ENCODE results near the gene LGR6. TPM values are rescaled to one million over a fixed set of nuclear protein-coding genes. Genes with fewer than 3 reads are reported as not detected.

The LGR6 gene
- total and polyA plus RNA-seq, 2 experiments from 2014 or later = 0.66 to 0.89 TPM

DNA sequence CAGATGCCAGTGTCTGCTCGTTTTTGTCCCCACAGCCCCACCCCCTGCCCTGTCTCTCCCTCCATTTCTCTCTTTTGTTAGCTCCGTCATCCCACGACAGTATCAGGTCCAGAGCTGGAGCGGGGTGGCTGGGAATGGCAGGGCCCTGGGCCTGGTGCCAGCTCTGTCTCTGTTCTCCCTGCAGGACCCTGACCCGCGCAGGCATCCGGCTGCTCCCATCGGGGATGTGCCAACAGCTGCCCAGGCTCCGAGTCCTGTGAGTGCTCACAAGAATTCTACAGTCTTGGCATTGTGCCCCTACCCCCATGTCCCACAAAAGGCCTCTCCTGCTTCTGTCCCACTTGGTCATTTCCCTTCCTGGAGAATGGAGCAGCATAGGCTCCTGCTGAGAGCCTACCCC is 110.8 kb downstream of the LGR6 start:
- Histone ChIP-seq H3K4me2 (no peak overlapping the region), H3K27ac (ENCODE audit: low read depth) (no peak overlapping the region), H2AFZ (no peak overlapping the region), H3K9me2 (ENCODE audit: insufficient read depth) (no peaks in the 10 kb centered on the region), H3K36me3 (ENCODE audit: insufficient read depth) (no peaks in the 10 kb centered on the region), H3K79me2 (replicated peaks; ENCODE audit: insufficient read depth) (no peaks in the 10 kb centered on the region), H3F3A (replicated peaks; ENCODE audit: low read depth) (no peaks in the 10 kb centered on the region), H4K20me1 (replicated peaks; ENCODE audit: insufficient read depth) (no peaks in the 10 kb centered on the region), H3K4me3 (no peak overlapping the region), H3K4me1 (ENCODE audit: insufficient read depth) (no peaks in the 10 kb centered on the region), H3K27me3 (ENCODE audit: insufficient read depth) (no peaks in the 10 kb centered on the region)
- TF ChIP-seq, protein P1, sequence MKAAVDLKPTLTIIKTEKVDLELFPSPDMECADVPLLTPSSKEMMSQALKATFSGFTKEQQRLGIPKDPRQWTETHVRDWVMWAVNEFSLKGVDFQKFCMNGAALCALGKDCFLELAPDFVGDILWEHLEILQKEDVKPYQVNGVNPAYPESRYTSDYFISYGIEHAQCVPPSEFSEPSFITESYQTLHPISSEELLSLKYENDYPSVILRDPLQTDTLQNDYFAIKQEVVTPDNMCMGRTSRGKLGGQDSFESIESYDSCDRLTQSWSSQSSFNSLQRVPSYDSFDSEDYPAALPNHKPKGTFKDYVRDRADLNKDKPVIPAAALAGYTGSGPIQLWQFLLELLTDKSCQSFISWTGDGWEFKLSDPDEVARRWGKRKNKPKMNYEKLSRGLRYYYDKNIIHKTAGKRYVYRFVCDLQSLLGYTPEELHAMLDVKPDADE (IDR thresholded peaks at IDR 0.05) = no peak
- no peak for TF ChIP-seq EZH2phosphoT487 (IDR thresholded peaks at IDR 0.05; ENCODE audit: unreplicated experiment)
- TF ChIP-seq, protein P2, sequence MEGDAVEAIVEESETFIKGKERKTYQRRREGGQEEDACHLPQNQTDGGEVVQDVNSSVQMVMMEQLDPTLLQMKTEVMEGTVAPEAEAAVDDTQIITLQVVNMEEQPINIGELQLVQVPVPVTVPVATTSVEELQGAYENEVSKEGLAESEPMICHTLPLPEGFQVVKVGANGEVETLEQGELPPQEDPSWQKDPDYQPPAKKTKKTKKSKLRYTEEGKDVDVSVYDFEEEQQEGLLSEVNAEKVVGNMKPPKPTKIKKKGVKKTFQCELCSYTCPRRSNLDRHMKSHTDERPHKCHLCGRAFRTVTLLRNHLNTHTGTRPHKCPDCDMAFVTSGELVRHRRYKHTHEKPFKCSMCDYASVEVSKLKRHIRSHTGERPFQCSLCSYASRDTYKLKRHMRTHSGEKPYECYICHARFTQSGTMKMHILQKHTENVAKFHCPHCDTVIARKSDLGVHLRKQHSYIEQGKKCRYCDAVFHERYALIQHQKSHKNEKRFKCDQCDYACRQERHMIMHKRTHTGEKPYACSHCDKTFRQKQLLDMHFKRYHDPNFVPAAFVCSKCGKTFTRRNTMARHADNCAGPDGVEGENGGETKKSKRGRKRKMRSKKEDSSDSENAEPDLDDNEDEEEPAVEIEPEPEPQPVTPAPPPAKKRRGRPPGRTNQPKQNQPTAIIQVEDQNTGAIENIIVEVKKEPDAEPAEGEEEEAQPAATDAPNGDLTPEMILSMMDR (conservative IDR thresholded peaks at IDR 0.05; ENCODE audit: low read depth in 2 of 2) = no peak
- DNase-seq (ENCODE audit: low spot score) = no peak
- peaks cover 2% of the 10 kb centered on the region; the same call in 2 of the 3 replicates for H3K4me1 Mint-ChIP-seq
- peaks cover 19% of the 10 kb centered on the region for H3K27me3 Mint-ChIP-seq (ENCODE audit: insufficient read depth, low read depth, poor library complexity)
- H3K27ac Mint-ChIP-seq = no peak overlapping the region
- H3K9me3 Mint-ChIP-seq = no peaks in the 10 kb centered on the region
- H3K36me3 Mint-ChIP-seq (ENCODE audit: low read depth) = no peaks in the 10 kb centered on the region
- ATAC-seq = no peak
- H3K4me3 Mint-ChIP-seq = no peak overlapping the region

DNA sequence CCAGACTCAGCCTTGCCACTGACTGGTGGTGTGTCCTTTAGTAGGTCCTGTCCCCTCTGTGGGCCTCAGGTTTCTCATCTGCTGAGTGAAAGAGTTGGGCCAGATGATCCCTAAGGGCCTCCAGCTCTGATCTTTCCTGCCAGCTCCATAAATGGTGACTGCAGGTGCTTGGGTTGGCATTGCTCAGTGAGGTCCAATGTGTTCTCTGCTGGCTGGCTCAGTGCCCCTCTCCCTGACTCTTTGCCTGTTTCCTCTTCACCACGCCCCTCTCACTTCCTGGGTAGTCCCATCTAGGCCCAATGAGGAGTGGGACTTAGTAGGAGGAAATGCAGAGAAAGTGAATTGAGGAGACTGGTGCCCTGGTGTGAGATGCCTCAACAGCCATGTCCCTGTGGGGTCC is 111.6 kb downstream of the LGR6 start:
- no peak for ATAC-seq
- no peak overlapping the region for H3K4me3 Mint-ChIP-seq
- no peaks in the 10 kb centered on the region for H3K36me3 Mint-ChIP-seq (ENCODE audit: low read depth)
- TF ChIP-seq POLR2AphosphoS5 (IDR thresholded peaks at IDR 0.05; ENCODE audit: low read depth) (no peak), CREB1 (CRISPR knock-in tag; IDR thresholded peaks at IDR 0.05; ENCODE audit: low read depth) (no peak), EZH2phosphoT487 (IDR thresholded peaks at IDR 0.05; ENCODE audit: unreplicated experiment) (no peak), ZNF114 (CRISPR knock-in tag; IDR thresholded peaks at IDR 0.05) (no peak), EZH2 (IDR thresholded peaks at IDR 0.05; ENCODE audit: low read depth, unreplicated experiment) (no peak)
- TF ChIP-seq, protein P1 (IDR thresholded peaks at IDR 0.05) = no peak
- TF ChIP-seq, protein P3, sequence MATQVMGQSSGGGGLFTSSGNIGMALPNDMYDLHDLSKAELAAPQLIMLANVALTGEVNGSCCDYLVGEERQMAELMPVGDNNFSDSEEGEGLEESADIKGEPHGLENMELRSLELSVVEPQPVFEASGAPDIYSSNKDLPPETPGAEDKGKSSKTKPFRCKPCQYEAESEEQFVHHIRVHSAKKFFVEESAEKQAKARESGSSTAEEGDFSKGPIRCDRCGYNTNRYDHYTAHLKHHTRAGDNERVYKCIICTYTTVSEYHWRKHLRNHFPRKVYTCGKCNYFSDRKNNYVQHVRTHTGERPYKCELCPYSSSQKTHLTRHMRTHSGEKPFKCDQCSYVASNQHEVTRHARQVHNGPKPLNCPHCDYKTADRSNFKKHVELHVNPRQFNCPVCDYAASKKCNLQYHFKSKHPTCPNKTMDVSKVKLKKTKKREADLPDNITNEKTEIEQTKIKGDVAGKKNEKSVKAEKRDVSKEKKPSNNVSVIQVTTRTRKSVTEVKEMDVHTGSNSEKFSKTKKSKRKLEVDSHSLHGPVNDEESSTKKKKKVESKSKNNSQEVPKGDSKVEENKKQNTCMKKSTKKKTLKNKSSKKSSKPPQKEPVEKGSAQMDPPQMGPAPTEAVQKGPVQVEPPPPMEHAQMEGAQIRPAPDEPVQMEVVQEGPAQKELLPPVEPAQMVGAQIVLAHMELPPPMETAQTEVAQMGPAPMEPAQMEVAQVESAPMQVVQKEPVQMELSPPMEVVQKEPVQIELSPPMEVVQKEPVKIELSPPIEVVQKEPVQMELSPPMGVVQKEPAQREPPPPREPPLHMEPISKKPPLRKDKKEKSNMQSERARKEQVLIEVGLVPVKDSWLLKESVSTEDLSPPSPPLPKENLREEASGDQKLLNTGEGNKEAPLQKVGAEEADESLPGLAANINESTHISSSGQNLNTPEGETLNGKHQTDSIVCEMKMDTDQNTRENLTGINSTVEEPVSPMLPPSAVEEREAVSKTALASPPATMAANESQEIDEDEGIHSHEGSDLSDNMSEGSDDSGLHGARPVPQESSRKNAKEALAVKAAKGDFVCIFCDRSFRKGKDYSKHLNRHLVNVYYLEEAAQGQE (IDR thresholded peaks at IDR 0.05; ENCODE audit: unreplicated experiment) = no peak

More for the DNA sequence above, 111.6 kb downstream of the LGR6 start:
- no peaks in the 10 kb centered on the region for H3F3A ChIP-seq (replicated peaks; ENCODE audit: low read depth)
- no peaks in the 10 kb centered on the region for H3K27me3 ChIP-seq (ENCODE audit: insufficient read depth)
- H3K27me3 Mint-ChIP-seq (ENCODE audit: insufficient read depth, low read depth, poor library complexity) = peaks cover 22% of the 10 kb centered on the region
- H3K4me3 ChIP-seq = no peak overlapping the region
- H3K4me1 ChIP-seq (ENCODE audit: insufficient read depth) = no peaks in the 10 kb centered on the region
- H3K9me3 Mint-ChIP-seq = no peaks in the 10 kb centered on the region
- H3K36me3 ChIP-seq (ENCODE audit: insufficient read depth) = no peaks in the 10 kb centered on the region
- DNase-seq (ENCODE audit: low spot score) = no peak
- H3K4me1 Mint-ChIP-seq = peaks cover 2% of the 10 kb centered on the region; the same call in 2 of the 3 replicates
- no peak overlapping the region for H3K27ac Mint-ChIP-seq
- H3K79me2 ChIP-seq (replicated peaks; ENCODE audit: insufficient read depth) = no peaks in the 10 kb centered on the region
- no peaks in the 10 kb centered on the region for H3K9me2 ChIP-seq (ENCODE audit: insufficient read depth)
- H3K4me2 ChIP-seq = no peak overlapping the region
- no peak overlapping the region for H3K27ac ChIP-seq (ENCODE audit: low read depth)
- H4K20me1 ChIP-seq (replicated peaks; ENCODE audit: insufficient read depth) = no peaks in the 10 kb centered on the region
- no peak overlapping the region for H2AFZ ChIP-seq

All from GM23338 (cell line).